GM12873 (cell line): ENCODE measurements around the gene H1-8.

ENCODE experiments used
- CTCF ChIP-seq: IDR thresholded peaks from 2 replicates; pipeline ENCODE4 v1.5.1; 2012; ENCODE audit warnings: low read depth, mild to moderate bottlenecking, moderate library complexity, low read length, control low read depth; ENCODE audit not compliant: insufficient read depth; ENCODE audit errors: missing control alignments

Gene H1-8

GRCh38 chr3:129593230-129593594 is 50.2 kb downstream of the H1-8 start:
- TF ChIP-seq CTCF, result peak; percentile 10

- TF ChIP-seq CTCF, result no peak
Measured at GRCh38 chr3:129593595-129594339, 50.8 kb downstream of the H1-8 start.

- TF ChIP-seq CTCF, result no peak
Measured at GRCh38 chr3:129594409-129594808, 51.4 kb downstream of the H1-8 start.

GRCh38 chr3:129594907-129595390 is 52.0 kb downstream of the H1-8 start:
- no peak for TF ChIP-seq CTCF

GRCh38 chr3:129595544-129596193 is 52.7 kb downstream of the H1-8 start:
- TF ChIP-seq CTCF, result no peak

GRCh38 chr3:129596194-129597086 is 53.5 kb downstream of the H1-8 start:
- TF ChIP-seq CTCF, result no peak
